ENCODE results near the gene DRAM1.
"Not testable (repeated sequence)": the region's sequence is repeated elsewhere in the genome, so short reads cannot be mapped to it uniquely, and the experiment has no call there.

Gene DRAM1

DNA sequence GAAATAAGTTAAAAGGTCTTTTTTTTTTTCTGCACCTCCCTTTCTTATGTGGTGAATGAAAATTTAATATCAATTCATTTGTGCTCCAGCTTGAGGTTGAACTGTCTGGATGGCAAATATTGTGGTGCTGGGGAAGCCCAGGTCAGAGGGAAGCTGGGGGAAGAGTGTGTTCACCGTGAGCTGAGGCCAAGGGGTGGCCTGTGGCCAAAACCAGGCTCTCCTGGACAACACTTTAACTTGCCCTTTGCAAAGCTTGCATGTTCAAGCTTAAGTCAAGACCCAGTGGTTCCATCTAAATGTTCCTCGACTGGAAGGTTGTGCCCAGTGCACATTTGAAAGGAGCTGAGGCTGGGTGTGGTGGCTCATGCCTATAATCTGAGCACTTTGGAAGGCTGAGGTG, 28.8 kb downstream of the DRAM1 start:
- no peak for DNase-seq (ENCODE audit: low read depth in 2 of 2)

DNA sequence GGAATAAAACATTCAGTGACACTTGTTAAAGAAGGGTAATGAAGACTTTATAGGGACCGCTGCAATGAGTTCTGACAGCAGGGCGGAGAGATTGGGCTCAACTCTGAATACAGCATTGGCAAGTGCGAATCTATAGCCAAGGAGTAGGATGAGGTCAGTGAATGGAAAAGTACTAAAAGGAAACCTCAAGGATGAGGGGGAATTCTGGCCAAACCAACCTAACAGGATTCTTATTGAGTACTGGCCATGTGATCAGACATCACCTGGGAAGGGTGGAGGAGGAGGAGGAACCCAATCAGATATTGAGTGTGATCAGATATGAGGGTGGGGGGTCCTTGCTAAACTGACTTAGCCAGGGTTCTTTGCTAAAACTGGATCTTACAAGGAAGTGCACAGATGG, 31.0 kb downstream of the DRAM1 start:
- no peak for DNase-seq (ENCODE audit: low read depth in 2 of 2)

DNA sequence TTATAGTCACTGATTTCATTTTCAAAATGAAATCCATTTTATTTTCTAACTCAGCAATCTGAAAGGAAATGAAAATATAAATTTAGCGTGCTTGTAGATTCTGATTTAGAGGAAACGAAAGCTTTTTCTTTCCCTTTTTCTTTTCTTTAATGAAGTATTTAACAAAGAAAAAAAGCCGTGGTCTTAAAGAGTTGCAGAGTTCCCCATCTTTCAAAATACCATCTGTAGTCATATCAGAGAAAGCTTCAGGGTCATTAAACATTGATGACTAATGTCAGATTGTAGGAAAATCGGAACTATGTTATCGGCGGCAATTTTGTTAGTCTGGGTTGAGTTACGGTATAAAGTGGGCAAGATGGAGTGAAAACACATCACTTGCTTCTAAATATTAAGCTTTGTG, 32.3 kb downstream of the DRAM1 start:
- no peak for DNase-seq (ENCODE audit: low read depth in 2 of 2)

DNA sequence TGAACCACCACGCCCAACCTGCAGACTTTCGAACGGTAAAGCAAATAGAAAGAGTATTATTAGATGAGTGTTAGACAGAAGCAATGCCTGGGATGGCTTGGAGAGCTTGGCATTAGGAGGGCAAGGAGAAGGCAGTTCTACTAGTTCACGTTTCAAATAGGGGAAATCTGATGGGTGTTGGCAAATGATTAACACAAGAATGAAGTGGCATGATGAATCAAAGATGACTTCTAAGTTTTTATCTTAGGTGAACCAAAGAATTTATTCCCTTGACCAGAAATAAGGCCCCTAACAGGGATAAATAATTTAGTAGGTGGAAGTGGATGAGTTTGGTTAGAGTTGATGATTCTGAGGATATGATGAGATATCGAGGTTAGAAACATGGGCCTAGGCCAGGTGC, 38.5 kb downstream of the DRAM1 start:
- no peak for DNase-seq (ENCODE audit: low read depth in 2 of 2)

DNA sequence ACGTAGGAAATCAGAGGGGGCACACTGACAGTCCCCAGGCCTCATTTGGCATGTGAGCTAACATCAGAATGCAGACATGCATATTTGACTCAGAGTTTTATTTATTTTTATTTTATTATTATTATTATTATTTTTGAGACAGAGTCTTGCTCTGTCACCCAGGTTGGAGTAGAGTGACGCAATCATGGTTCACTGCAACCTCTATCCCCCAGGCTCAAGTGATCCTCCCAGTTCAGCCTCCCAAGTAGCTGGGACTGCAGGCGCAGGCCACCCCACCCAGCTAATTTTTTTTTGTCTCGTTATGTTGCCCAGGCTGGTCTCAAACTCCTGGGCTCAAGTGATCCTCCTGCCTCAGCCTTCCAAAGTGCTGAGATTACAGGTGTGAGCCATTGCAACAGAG, 41.4 kb downstream of the DRAM1 start:
- not testable (repeated sequence) for DNase-seq (ENCODE audit: low read depth in 2 of 2)

DNA sequence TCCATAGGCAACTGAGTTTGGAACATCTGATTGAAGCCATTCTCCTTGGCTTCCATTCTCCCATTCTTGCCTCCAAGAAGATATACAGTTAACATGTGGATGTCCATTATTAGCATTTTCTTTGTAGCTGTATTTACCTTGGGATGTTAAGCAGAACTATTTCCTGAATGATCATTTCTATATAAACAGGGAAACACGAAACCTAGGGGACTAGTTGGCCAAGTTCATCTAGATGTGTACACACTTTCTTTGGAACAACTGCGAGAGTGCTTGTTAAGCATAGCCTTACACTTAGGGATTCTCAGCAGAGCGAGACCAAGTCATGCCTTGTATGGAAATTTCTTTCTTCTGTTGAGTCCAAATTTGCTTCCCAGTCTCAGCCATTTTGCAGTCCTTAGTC, 42.1 kb downstream of the DRAM1 start:
- DNase-seq (ENCODE audit: low read depth in 2 of 2): no peak

DNA sequence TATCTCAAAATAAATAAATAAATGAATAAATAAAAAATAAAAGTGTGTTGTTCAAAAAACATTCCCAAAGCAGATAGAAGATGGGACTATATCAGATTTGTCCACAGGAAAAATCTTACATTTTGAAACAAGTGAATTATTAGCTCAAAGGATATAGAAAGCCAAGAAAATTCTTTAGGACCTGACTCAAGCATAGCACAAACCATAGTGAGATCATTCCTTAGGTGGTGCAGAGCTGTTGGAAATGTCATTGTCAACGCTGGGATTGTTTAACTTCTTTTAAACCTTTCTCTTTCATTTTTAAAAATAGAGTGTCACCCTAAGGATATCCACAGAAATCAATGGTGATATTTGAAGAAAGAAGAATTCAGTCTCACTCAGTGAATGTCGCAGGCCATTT, 43.5 kb downstream of the DRAM1 start:
- DNase-seq (ENCODE audit: low read depth in 2 of 2): no peak

DNA sequence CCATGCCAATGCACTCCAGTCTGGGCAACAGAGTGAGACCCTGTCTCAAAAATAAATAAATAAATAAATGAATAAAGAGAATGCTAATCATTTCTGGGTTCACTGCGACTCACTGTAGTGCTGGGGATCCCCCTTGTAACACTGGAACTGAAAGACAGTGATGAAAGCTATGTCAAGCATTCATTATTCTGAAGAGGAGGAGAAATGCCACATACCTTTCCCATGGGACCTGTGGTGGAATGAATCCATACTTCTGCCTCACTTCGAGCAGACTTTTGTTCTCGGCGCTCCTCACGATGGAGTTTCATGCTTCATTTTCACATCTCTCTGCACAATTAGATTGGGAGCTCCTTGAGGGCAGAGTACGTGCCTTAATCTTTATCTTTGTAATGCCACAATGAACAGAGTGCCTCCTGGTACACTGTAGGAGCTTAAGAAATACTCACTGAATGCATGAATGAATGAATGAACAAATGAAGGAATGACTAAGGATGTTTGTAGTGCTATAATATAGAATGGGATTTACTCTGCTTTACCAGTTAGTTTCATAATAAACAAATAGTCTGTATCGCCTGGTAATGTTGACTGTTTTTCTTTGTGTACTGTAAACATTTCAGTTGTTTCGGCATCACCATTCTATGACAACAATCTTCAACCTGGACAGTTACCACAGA, 45.8 kb downstream of the DRAM1 start:
- DNase-seq (ENCODE audit: low read depth in 2 of 2): no peak

DNA sequence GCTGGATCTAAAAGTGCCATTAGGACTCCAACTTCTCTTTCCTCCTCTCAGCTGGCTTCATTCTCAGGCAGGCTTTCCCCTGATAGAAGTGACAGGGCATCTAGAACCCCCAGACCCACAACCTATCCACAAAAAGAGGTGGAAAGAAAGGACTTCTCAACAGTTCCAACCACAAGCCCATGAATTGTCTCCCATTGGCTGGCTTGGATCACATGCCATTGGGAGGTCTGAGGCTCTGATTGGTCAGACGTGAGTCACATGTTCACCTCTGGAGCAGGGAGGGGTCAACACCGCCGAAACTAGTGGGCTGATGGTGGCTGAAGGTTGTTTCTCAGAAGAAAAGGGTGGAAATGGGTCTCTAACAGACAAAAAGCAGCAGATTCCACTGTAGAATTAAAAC, 47.2 kb downstream of the DRAM1 start:
- DNase-seq (ENCODE audit: low read depth in 2 of 2): no peak

DNA sequence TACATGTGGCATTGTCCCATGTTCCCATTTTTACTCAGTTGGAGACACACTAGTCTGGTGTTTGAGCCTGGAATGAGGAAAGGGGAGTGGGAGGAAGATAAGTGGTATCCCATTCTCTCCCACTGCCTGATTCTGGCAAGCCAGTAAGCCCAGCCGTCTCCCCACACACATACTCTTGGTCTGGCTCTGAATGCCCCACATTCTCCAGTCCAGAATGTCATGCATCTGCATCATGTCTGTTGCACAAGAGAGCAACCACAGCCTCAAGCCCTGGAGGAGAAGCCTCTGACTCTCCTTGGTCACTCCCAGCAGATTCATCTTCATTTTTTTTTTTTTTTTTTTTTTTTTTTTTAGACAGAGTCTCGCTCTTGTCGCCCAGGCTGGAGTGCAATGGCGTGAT, 48.0 kb downstream of the DRAM1 start:
- DNase-seq (ENCODE audit: low read depth in 2 of 2): no peak

DNA sequence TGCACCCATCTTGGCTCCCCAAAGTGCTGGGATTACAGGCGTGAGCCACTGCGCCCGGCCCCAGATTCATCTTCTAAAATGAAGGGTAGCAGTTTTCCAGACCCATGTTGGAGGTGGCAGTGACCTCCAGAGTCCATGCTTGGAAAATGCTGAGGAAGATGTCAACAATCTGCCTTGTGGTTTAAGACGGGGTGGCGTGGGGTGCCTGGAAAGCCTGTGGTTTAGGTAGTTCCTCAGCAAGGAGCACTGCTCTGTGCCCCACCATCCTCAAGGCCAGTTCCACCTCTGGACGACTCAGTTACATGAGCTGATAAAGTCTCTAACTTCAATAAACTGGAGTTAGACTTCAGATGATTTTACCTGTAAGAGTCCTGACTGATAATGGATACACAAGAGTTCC, 48.6 kb downstream of the DRAM1 start:
- no peak for DNase-seq (ENCODE audit: low read depth in 2 of 2)

DNA sequence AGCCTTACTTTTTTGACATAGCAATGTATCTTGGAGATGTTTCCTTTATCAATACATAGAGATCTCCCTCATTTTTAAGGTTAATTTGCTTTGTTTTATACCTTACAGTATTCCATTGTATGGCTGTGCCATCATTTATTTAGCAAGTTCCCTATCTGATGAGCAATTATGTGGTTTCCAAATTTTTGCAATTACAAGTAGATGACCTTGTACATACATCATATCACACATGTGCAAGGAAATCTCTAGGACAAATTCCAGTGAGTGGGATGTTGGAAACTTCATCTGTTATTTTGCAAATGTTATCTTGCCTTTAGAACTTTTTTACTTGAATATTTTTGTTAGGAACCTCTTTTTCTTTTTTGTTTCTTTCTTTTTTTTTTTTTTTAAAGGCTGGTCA, 49.7 kb downstream of the DRAM1 start:
- no peak for DNase-seq (ENCODE audit: low read depth in 2 of 2)

DNA sequence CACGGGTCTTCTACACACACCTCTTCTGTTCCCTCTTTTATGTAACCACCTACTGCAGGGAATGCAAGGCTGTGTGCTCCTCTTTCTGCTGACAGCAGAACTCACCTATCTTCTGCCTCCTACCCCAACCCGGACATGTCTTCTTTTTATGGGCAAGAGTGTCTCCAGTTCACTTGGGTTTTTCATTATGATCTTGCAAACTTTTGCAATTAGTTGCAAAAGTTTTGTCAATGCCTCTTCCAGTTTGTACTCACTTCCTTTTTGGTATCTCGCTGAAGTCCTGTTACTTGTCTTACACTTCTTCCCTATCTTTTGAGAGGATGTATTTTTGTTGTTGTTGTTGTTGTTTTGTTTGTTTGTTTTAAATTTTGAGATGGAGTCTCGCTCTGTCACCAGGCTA, 50.6 kb downstream of the DRAM1 start:
- DNase-seq (ENCODE audit: low read depth in 2 of 2): no peak

DNA sequence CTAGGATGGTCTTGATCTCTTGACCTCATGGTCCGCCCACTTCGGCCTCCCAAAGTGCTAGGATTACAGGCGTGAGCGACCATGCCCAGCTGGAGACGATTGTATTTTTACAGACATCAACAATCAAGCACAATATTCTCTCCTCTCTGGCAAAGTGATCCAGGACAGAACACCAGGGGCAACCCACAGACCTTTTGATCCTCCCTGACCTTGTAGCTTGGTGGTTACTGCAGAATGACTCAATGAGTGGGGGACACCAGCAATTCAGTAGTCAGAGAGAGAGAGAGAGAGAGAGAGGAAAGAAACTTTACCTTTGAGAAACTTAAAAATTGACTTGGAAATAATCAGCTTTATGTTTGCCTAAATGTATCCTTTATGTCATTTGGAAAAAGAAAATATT, 51.2 kb downstream of the DRAM1 start:
- no peak for DNase-seq (ENCODE audit: low read depth in 2 of 2)

DNA sequence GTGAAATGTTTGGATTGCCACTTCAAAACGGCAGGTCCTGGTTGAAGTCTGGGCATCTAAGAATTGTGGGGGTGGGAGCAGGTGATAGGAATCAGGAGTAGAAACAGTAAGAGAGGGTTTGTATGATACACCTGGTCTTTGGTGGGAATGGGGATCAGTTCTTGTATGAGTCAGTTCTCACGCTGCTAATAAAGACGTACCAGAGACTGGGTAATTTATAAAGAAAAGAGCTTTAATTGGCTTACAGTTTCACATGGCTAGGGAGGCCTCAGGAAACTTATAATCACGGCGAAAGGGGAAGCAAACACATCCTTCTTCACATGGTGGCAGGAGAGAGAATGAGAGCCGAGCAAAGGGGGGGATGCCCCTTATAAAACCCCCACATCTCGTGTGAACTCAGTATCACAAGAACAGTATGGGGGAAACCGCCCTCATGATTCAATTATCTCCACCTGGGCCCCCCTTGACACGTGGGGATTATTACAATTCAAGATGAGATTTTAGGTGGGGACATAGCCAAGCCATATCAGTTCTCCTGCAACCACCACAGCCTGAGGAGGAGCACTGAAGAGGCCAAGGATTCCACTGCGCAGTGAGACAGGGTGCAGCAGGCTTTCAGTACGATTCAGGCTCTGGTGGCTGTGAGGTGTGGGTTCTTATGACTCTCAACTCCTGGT, 52.1 kb downstream of the DRAM1 start:
- DNase-seq (ENCODE audit: low read depth in 2 of 2): no peak

DNA sequence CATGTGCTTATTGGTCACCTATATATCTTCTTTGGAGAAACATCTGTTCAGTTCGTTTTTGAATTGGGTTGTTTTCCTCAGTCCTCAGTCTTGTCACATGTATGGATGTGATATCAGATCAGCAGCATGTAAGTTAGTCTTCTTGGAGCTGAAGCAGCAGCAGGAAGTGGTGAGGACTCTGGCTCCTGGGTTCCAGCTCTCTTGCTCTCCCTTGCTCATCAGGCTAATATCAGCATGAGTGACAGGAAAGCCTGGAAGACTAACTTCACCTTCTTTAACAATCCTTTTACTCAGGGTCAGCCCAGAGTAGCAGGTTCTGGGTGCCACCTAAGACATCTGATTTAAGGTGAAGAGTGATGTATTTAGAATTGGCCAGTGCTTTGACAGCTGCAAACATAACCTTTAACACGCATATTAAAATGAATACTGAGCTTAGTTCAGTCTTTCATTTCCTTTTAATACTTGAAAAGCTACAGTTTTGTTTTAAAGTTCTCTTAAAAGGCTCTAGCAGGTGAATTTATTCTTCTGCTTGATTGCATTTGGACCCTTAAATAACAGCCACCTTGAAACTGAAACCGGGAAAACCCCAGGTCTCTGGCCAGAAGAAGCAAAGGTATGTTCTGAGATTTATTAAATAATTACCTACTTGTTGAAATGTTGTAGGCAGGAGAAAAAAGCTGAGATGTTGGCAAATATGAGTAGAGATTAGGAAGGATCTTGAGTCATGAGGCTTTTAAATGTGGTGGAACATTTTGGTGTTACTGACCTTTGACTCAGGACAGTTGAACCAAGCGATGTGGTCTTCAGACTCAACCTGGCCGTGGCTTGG, 54.3 kb downstream of the DRAM1 start:
- no peak for DNase-seq (ENCODE audit: low read depth in 2 of 2)

DNA sequence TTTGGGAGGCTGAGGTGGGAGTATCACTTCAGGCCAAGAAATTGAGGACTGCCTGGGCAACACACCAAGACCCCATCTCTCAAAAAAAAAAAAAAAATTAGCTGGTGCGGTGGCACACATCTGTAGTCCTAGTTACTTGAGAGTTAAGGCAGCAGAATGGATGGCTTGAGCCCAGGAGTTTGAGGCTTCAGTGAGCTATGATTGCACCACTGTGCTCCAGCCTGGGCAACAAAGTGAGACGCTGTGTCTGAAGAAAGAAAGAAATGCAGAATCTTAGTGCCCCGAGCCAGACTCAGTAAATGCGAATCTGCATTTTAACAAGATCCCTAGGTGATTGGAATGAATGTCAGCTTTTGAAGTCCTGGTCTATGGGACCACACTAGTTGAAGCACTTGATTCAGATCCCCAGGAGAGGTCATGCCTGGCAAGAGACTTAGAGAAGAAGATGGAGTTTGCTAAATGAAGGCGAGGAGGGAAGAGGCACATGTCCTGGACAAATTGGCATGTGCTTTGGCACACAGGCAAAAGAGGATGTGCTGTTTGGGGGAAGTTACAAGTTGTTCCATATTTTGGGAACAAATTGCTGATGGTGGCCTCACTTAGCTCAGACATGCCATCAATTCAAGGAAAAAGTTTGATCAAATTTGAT, 56.6 kb downstream of the DRAM1 start:
- no peak for DNase-seq (ENCODE audit: low read depth in 2 of 2)

DNA sequence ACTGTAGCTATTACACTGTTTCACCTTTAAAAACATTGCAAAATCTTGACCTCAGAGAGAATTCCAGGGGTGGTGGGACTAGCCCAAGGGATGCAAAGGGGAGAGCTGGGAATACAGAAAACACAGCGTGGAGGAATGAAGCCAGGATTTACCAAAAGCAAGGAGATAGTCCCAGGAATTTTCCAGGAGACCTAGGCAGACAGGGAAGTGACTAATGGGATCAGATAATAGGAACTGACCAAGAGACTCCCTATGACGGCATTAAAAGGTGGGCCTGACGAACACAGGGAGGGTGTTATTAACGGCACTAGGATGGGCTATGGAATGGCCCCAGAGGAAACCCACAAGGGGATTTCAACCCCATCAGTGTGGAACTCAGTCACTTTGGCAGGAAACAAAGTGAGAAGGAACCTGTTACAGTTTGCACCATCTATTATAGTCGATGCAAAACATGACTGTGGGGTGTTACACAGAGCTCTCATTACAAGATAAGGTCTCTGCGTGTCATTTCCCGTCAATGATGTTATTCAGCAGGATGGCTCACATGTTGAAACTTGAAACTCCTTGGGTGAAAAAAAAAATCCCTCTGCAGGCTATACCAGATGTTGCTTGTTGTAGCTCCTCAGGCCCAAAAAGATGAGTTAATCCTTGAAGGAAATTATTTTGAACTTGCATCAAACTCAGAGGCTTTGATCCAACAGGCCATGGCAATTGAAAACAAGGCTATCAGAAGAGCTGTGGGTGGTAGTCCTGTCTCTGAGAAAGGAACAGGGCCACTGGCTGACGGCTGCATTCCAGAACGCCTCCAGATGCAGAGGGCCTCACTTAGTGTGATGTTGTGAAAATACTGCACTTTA, 58.7 kb downstream of the DRAM1 start:
- DNase-seq (ENCODE audit: low read depth in 2 of 2): no peak

DNA sequence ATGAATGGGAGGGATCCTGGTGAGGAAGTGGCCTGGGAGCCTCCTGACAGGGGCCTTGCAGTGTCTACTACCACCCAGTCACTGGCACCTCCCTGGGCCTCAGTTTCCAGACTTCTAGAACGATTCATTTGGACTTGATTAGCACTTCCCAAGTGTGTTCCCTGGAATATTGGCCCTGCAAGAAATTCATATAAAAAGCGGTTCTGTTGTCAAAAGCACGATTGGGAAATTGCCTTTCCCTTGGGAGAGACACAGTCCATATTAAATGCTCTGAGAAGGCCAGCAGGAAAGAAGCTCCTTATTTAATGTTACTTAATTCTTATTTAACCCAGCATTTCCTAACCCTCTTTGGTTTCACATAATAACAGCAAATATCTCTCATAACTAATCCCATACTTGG, 61.9 kb downstream of the DRAM1 start:
- DNase-seq (ENCODE audit: low read depth in 2 of 2): no peak

DNA sequence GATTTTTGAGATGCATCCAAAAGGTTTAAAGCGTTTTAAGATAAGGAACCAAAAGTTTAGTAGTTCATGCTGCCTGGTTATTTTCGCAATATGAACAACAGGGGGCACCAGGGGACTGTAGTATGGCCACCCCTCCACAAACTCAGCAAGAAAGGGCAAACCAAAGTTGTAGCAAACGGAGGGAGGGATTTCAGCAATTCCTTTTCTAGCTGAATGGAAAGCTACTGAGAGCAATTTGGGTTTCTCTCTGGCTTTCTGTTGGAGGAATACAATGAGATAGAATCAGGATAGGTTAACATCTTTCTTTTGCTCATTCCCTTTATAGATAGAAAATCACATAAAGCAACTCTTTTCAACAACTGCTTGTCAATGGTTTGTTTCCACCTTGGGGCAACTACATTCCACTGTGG, 62.5 kb downstream of the DRAM1 start:
- peak; percentile 23 to 29 for DNase-seq (ENCODE audit: low read depth in 2 of 2)

DNA sequence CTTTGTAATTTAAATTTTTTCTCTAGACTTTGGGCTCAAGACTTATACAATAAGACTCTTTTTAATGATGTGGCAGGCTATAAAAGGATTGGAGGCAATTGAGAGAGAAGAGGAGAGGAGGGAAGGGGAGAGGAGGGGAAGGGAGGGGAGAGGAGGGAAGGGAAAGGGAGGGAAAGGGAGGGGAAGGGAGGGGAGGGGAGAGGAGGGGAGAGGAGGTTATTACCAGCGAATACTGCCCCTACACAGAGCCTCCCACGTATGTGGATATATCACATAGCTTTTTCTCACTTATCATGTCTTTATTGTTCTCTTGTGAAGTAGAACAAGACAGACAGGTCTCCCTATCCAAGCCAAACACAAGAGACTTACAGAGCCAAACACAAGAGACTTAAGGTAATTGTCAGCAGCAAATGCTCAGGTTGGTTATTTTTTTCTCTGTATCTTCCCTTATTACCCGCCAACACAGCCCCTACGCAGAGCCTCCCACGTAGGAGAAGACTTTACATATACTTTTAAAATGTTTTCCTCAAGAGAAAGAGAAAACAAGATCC, 63.1 kb downstream of the DRAM1 start:
- no peak for DNase-seq (ENCODE audit: low read depth in 2 of 2)
